B cell (primary cell): ENCODE data around the gene VAV2.

ENCODE experiments used
- CTCF ChIP-seq: fragments of 200-600 bp; IDR thresholded peaks from one replicate; pipeline ENCODE4 v1.8.0; 2022; ENCODE audit warnings: antibody characterized with exemption, mild to moderate bottlenecking
- EZH2 ChIP-seq: IDR thresholded peaks from 2 replicates; pipeline ENCODE4 v1.6.1; 2012; ENCODE audit warnings: borderline replicate concordance, low read depth, mild to moderate bottlenecking, moderate library complexity, low read length; ENCODE audit not compliant: insufficient read depth, poor library complexity, severe bottlenecking

- no peak for TF ChIP-seq CTCF
- TF ChIP-seq EZH2: no peak
Observed at GRCh38 chr9:133775951-133776905, 215.9 kb downstream of the VAV2 start.
